GM21360 (cell line): ENCODE results near the gene CISD1.
"Not testable (repeated sequence)": the region's sequence is repeated elsewhere in the genome, so short reads cannot be mapped to it uniquely, and the experiment has no call there.

Source experiments
- ATAC-seq: cut with Tn5 transposase; IDR thresholded peaks from one replicate; pipeline ENCODE4 v1.9.1; 2021; ENCODE audit warnings: mild to moderate bottlenecking, moderate library complexity; ENCODE audit not compliant: unreplicated experiment

The CISD1 gene

GRCh38 chr10:58268946-58269781 is at the start of gene CISD1:
Gene CISD1 (plus strand): TSS chr10:58269162. CDS start chr10:58269274, 112 bp downstream.
- peak; percentile 57 for ATAC-seq

GRCh38 chr10:58219875-58220274 is 49.1 kb upstream of the CISD1 start:
- no peak for ATAC-seq

GRCh38 chr10:58220769-58221451 is 48.1 kb upstream of the CISD1 start:
- ATAC-seq = no peak

GRCh38 chr10:58225654-58226053 is 43.3 kb upstream of the CISD1 start:
- no peak for ATAC-seq

- ATAC-seq = not testable (repeated sequence)
Observed at GRCh38 chr10:58229856-58230255, 39.1 kb upstream of the CISD1 start.

GRCh38 chr10:58237014-58237834 is 31.7 kb upstream of the CISD1 start:
- no peak for ATAC-seq

- ATAC-seq = no peak
Observed at GRCh38 chr10:58239561-58240169, 29.3 kb upstream of the CISD1 start.

- no peak for ATAC-seq
Observed at GRCh38 chr10:58240531-58240930, 28.4 kb upstream of the CISD1 start.

- no peak for ATAC-seq
Observed at GRCh38 chr10:58241346-58241745, 27.6 kb upstream of the CISD1 start.

- no peak for ATAC-seq
Observed at GRCh38 chr10:58243269-58243668, 25.7 kb upstream of the CISD1 start.

- not testable (repeated sequence) for ATAC-seq
Observed at GRCh38 chr10:58243801-58244200, 25.2 kb upstream of the CISD1 start.

- not testable (repeated sequence) for ATAC-seq
Observed at GRCh38 chr10:58244242-58244641, 24.7 kb upstream of the CISD1 start.

GRCh38 chr10:58244666-58245065 is 24.3 kb upstream of the CISD1 start:
- ATAC-seq = not testable (repeated sequence)

- ATAC-seq = no peak
Observed at GRCh38 chr10:58253184-58253583, 15.8 kb upstream of the CISD1 start.

GRCh38 chr10:58254644-58255043 is 14.3 kb upstream of the CISD1 start:
- ATAC-seq = no peak

- ATAC-seq = not testable (repeated sequence)
Observed at GRCh38 chr10:58256013-58256780, 12.8 kb upstream of the CISD1 start.

- no peak for ATAC-seq
Observed at GRCh38 chr10:58258977-58259692, 9.8 kb upstream of the CISD1 start.

- ATAC-seq = no peak
Observed at GRCh38 chr10:58260334-58260733, 8.6 kb upstream of the CISD1 start.

GRCh38 chr10:58262766-58263165 is 6.2 kb upstream of the CISD1 start:
- no peak for ATAC-seq
